ENCODE measurements around the gene CCNA2.
A peak's percentile ranks its signal among the peaks of the same experiment; 100 is the strongest.

The CCNA2 gene

DNA sequence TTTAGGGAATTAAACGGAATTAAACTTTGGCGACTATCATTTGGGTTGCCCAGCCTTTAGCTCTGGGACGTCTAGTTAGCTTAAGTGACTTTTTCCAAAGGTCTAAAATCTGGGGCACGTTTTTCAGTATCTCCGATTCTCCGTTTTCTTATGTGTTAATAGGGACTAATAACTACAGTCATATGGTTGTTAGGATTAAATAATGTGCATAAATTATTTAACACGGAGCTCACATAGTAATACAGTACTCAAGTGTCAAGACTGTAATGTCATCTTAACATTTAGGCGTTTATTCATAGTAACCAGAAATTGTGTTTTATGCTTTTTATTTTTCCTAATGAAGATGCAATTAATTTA is 466 bp upstream of the CCNA2 start:
- Histone ChIP-seq H3K9ac (ENCODE audit: low read length) (peak overlapping the region; percentile 98), H3K4me2 (ENCODE audit: low read depth, low read length, poor library complexity, severe bottlenecking) (peak overlapping the region; percentile 92), H4K20me1 (ENCODE audit: low read depth, low read length) (peaks cover 7% of the 10 kb centered on the region), H3K79me2 (ENCODE audit: insufficient read depth, low read length) (peaks cover 34% of the 10 kb centered on the region), H3K9me3 (ENCODE audit: insufficient read depth, low read length) (no peaks in the 10 kb centered on the region), H2AFZ (ENCODE audit: low read depth, low read length, severe bottlenecking) (no peak overlapping the region), H3K4me3 (ENCODE audit: insufficient read depth, low read length, poor library complexity, severe bottlenecking) (peak overlapping the region; percentile 57), H3F3A (ENCODE audit: insufficient read depth) (peaks cover 15% of the 10 kb centered on the region), H3K27me3 (ENCODE audit: low read length) (no peaks in the 10 kb centered on the region), H3K27ac (ENCODE audit: low read depth, low read length) (peak overlapping the region; percentile 62; the same call in 1 of the 2 replicates), H3K9me2 (replicated peaks; ENCODE audit: insufficient read depth, low read length) (no peaks in the 10 kb centered on the region), H3K36me3 (ENCODE audit: low read length) (peaks cover 24% of the 10 kb centered on the region)
- no peak for TF ChIP-seq CTCF (IDR thresholded peaks at IDR 0.05; ENCODE audit: insufficient read depth, low read length, poor library complexity, severe bottlenecking)
- no peak for TF ChIP-seq EZH2phosphoT487 (conservative IDR thresholded peaks at IDR 0.05; ENCODE audit: low read length)

DNA sequence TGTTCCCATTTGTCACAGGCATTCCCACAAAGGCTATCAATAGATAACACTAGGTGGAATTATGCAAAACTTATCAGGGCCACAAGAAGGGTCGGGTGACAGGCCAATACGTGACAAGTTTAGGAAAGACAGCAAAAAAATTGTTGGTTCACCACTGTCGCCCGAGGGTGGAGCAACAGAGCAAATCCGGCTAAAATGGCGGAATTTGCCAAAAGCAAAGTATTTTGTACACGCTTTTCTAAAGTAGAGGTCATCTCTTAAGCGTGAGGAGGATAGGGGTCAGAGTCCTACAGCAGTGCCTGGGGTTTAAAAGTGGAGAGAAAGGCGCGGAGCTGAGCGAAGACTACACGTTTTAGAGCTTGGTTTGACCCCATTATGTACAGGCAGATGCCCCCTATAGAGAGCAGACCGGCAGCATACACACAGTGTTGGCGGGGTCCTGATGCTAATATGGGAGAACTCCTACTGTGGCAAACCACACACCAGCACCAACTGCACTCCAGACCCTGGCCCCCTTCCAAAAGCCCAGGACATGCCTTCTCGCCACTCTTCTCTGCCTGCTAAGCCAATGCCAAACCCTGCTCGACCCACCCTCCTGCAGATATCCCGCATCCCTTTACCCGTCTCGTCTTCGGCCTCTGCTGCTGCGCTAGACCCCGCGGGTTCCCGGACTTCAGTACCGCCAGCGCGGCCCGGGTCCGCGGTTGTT is 733 bp downstream of the CCNA2 start:
- TF ChIP-seq CTCF (IDR thresholded peaks at IDR 0.05; ENCODE audit: insufficient read depth, low read length, poor library complexity, severe bottlenecking) = no peak
- TF ChIP-seq EZH2phosphoT487 (conservative IDR thresholded peaks at IDR 0.05; ENCODE audit: low read length) = no peak
- Histone ChIP-seq H3K4me3 (ENCODE audit: insufficient read depth, low read length, poor library complexity, severe bottlenecking) (peak overlapping the region; percentile 93), H3K27me3 (ENCODE audit: low read length) (no peaks in the 10 kb centered on the region), H3K27ac (ENCODE audit: low read depth, low read length) (peak overlapping the region; percentile 84), H3K4me2 (ENCODE audit: low read depth, low read length, poor library complexity, severe bottlenecking) (peak overlapping the region; percentile 90), H3K9ac (ENCODE audit: low read length) (peak overlapping the region; percentile 98), H3K9me2 (replicated peaks; ENCODE audit: insufficient read depth, low read length) (no peaks in the 10 kb centered on the region), H3K9me3 (ENCODE audit: insufficient read depth, low read length) (no peaks in the 10 kb centered on the region), H3K79me2 (ENCODE audit: insufficient read depth, low read length) (peaks cover 41% of the 10 kb centered on the region), H4K20me1 (ENCODE audit: low read depth, low read length) (peaks cover 8% of the 10 kb centered on the region), H2AFZ (ENCODE audit: low read depth, low read length, severe bottlenecking) (peak overlapping the region; percentile 13), H3F3A (ENCODE audit: insufficient read depth) (peaks cover 26% of the 10 kb centered on the region), H3K36me3 (ENCODE audit: low read length) (peaks cover 28% of the 10 kb centered on the region)

DNA sequence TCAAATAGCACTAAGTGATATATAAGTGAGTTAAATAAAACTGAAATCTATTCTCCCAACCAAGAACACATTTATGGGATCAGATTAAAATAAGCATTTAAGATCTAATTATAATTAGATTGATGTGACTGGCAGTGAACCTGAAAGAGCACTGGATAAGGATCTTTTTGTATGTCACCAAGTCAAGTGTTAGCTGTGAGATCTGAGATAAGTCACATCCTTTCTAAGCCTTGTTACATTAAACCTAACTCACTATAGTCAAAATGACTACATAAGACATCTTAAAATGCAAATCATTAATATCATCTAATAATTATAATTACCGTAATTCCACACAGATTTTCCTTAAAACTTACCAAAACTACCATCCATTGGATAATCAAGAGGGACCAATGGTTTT is 1.6 kb downstream of the CCNA2 start:
- Histone ChIP-seq H3K9me2 (replicated peaks; ENCODE audit: insufficient read depth, low read length) (no peaks in the 10 kb centered on the region), H3K27me3 (ENCODE audit: low read length) (no peaks in the 10 kb centered on the region), H4K20me1 (ENCODE audit: low read depth, low read length) (peaks cover 11% of the 10 kb centered on the region), H3K4me2 (ENCODE audit: low read depth, low read length, poor library complexity, severe bottlenecking) (peak overlapping the region; percentile 90), H3K9ac (ENCODE audit: low read length) (peak overlapping the region; percentile 98), H3K9me3 (ENCODE audit: insufficient read depth, low read length) (no peaks in the 10 kb centered on the region), H3K4me3 (ENCODE audit: insufficient read depth, low read length, poor library complexity, severe bottlenecking) (peak overlapping the region; percentile 93), H2AFZ (ENCODE audit: low read depth, low read length, severe bottlenecking) (no peak overlapping the region), H3K36me3 (ENCODE audit: low read length) (peaks cover 36% of the 10 kb centered on the region), H3K79me2 (ENCODE audit: insufficient read depth, low read length) (peaks cover 45% of the 10 kb centered on the region), H3K27ac (ENCODE audit: low read depth, low read length) (peak overlapping the region; percentile 84), H3F3A (ENCODE audit: insufficient read depth) (peaks cover 35% of the 10 kb centered on the region)
- TF ChIP-seq CTCF (IDR thresholded peaks at IDR 0.05; ENCODE audit: insufficient read depth, low read length, poor library complexity, severe bottlenecking) (no peak), EZH2phosphoT487 (conservative IDR thresholded peaks at IDR 0.05; ENCODE audit: low read length) (no peak)
